ENCODE data around the gene CHURC1. TPM values are rescaled to one million over a fixed set of nuclear protein-coding genes. Genes with fewer than 3 reads are reported as not detected.

CHURC1 gene
- total RNA-seq (10 to 100 TPM; 75.6 to 80.4 TPM), polyA plus RNA-seq (100 to 1,000 TPM in 1 of 2 donors, 10 to 100 TPM in 1; 76.4 to 106 TPM)
- long read RNA-seq, donor 1, transcript CHURC1-202 (3 exons, 439 nt): minor isoform, 7 of 107 reads
- long read RNA-seq, donor 1, transcript CHURC1-207 (2 exons, 571 nt): minor isoform, 34 of 107 reads
- long read RNA-seq, donor 1, transcript CHURC1-203 (4 exons, 2,629 nt): major isoform, 49 of 107 reads
- long read RNA-seq, donor 1, partial matches to known transcripts: 7 of 107 reads
- long read RNA-seq, donor 1, other reads (novel, unspliced or antisense): 0 of 107 reads
- long read RNA-seq, donor 2, transcript CHURC1-207 (2 exons, 571 nt): minor isoform, 6 of 49 reads
- long read RNA-seq, donor 2, transcript CHURC1-203 (4 exons, 2,629 nt): major isoform, 35 of 49 reads
- long read RNA-seq, donor 2, partial matches to known transcripts: 1 of 49 reads
- long read RNA-seq, donor 2, other reads (novel, unspliced or antisense): 1 of 49 reads

DNA sequence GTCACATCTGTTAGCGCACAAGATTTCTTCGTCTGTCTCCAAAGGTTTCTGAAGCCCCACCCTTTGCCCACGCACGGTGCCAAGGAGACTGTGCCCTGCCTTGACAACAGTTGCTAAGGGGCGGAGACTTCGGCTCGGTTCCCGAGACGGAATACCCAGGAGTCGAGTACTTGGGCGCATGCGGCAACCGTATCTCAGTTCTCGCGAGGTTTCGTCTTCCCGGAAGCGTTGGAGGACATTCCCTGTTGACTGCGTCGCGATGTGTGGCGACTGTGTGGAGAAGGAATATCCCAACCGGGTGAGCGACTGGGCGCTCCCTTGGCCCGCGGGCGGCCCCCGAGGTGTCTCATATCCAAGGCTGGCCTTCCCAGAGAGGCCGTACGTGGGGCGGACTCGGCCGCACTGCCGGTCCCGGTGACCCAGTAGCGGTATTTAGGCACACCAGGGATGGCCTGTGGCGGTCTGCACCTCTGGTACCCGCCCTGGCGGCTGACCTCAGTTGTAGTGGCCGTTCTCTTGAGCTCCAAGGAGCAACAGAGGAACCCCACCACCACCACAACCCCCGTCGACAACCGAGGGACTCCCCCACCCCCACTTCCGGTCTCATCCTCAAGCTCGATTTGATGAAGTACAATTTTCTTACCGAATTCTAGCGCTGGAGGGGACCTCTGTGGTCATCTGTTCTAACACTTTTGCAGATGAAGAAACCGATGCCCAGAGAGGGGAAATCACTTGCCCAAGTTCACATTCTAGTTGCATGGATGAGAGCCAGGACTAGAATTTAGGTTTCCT, at the start of gene CHURC1:
TSS of gene CHURC1 (plus strand) at position 219 of the 792 bp plus-strand sequence. CDS start at position 260, 41 bp downstream.
- WGBS, 2 donors: 0 to 1% methylated on average over 46 to 49 of the region's 49 CpGs
- no peaks in the 10 kb centered on the region for H3K36me3 ChIP-seq (ENCODE audit: control insufficient read depth in 1 of 2, insufficient read depth in 2 of 2, low read length in 1 of 2)
- no peaks in the 10 kb centered on the region for H3K27me3 ChIP-seq (ENCODE audit: control insufficient read depth in 1 of 2, insufficient read depth in 2 of 2, low read length in 1 of 2)
- DNase-seq (peak; percentile 100), ATAC-seq (ENCODE audit: low FRiP score) (peak; percentile 98)
- H3K4me3 ChIP-seq (ENCODE audit: low read length in 2 of 2): peak within 1 kb of the TSS; percentile 44 to 91
- H3K27ac ChIP-seq (ENCODE audit: low read depth in 1 of 2, low read length in 2 of 2): peak within 1 kb of the TSS; percentile 84 to 86
- intact Hi-C loops (cut with DNase I): loop anchor here in 1 of 2 donors (10.0 kb wide), 1 partner anchor 370 kb away; the partner anchor contains the start of genes HSPA2 and PPP1R36
- H3K9me3 ChIP-seq (ENCODE audit: control insufficient read depth, low read length): no peaks in the 10 kb centered on the region
- peaks cover 5 to 6% of the 10 kb centered on the region in 2 donors for H3K4me1 ChIP-seq (ENCODE audit: control insufficient read depth in 1 of 2, insufficient read depth in 2 of 2, low read length in 2 of 2)

DNA sequence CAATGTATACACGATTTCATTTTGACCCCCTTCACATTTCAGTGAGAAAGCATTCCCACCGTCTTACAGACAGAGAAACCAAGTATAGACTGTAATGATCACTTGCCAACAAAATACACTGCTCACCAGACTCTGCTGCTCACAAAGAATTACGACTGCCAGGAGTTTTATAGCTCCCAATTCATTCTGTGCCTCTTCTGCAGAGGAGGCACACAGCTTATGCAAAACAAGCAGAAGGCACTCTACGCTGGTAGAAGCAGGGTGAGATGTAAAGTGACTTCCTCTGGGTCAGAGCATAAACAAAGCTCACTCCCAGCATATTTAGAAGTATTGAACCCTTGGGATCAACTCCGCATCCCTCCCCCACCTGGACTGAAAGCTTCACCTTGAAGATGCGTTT, 49.1 kb upstream of the CHURC1 start:
- Histone ChIP-seq H3K9me3 (ENCODE audit: control insufficient read depth, low read length) (no peaks in the 10 kb centered on the region), H3K4me3 (ENCODE audit: low read length in 2 of 2) (no peak overlapping the region), H3K36me3 (ENCODE audit: control insufficient read depth in 1 of 2, insufficient read depth in 2 of 2, low read length in 1 of 2) (no peaks in the 10 kb centered on the region), H3K4me1 (ENCODE audit: control insufficient read depth in 1 of 2, insufficient read depth in 2 of 2, low read length in 2 of 2) (no peaks in the 10 kb centered on the region), H3K27me3 (ENCODE audit: control insufficient read depth in 1 of 2, insufficient read depth in 2 of 2, low read length in 1 of 2) (no peaks in the 10 kb centered on the region), H3K27ac (ENCODE audit: low read depth in 1 of 2, low read length in 2 of 2) (no peak overlapping the region)
- intact Hi-C loops (cut with DNase I): no loop called here
- WGBS, 2 donors: 61 to 64% methylated on average over 6 of the region's 6 CpGs
- ATAC-seq (ENCODE audit: low FRiP score): no peak
- DNase-seq: no peak

DNA sequence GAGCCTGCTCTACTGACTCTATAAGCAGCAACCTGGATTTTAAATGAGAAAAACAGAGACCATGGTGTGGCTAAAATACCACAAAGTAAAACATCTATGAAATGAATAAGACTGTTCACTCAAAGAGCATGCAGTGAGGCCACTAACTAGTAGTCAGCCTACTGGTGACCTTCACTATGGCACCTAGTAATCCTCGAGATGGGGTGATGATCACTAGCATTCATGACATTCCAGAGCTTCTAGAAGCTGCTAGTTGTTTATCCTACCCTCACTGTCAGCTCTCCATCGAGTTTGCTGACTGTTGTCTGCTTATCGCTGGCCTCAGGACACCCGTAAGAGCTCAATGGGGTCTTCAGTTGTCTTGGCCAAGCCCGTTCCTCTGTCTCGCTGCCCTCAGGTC, 48.3 kb upstream of the CHURC1 start:
- no peak overlapping the region for H3K27ac ChIP-seq (ENCODE audit: low read depth in 1 of 2, low read length in 2 of 2)
- no peaks in the 10 kb centered on the region for H3K36me3 ChIP-seq (ENCODE audit: control insufficient read depth in 1 of 2, insufficient read depth in 2 of 2, low read length in 1 of 2)
- H3K27me3 ChIP-seq (ENCODE audit: control insufficient read depth in 1 of 2, insufficient read depth in 2 of 2, low read length in 1 of 2): no peaks in the 10 kb centered on the region
- intact Hi-C loops (cut with DNase I): no loop called here
- 81 to 87% methylated on average over 6 of the region's 6 CpGs for WGBS, 2 donors
- H3K4me3 ChIP-seq (ENCODE audit: low read length in 2 of 2): no peak overlapping the region
- DNase-seq (no peak), ATAC-seq (ENCODE audit: low FRiP score) (no peak)
- H3K9me3 ChIP-seq (ENCODE audit: control insufficient read depth, low read length): no peaks in the 10 kb centered on the region
- H3K4me1 ChIP-seq (ENCODE audit: control insufficient read depth in 1 of 2, insufficient read depth in 2 of 2, low read length in 2 of 2): no peaks in the 10 kb centered on the region

DNA sequence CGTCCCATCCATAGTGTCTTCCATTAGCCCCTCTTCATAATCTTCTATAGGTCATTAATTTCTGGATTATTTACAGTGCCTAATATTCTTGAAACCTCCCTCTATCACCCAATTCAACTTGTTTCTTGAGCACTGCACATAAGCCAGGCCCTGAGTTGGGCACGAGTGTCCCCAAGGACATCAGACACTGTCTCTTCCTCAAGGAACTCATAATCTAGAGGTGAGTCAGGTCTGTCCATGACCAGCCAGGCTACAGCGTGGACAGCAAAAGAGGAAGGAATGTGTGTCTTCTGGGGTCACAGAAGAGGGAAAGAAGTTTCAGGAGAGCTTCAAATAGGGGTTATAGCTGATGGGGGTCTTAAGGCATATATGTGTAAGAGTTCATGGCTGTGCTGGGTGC, 47.1 kb upstream of the CHURC1 start:
- no peaks in the 10 kb centered on the region for H3K36me3 ChIP-seq (ENCODE audit: control insufficient read depth in 1 of 2, insufficient read depth in 2 of 2, low read length in 1 of 2)
- 87 to 95% methylated on average over 3 of the region's 3 CpGs for WGBS, 2 donors
- no peak for DNase-seq
- H3K27me3 ChIP-seq (ENCODE audit: control insufficient read depth in 1 of 2, insufficient read depth in 2 of 2, low read length in 1 of 2): no peaks in the 10 kb centered on the region
- intact Hi-C loops (cut with DNase I): no loop called here
- H3K9me3 ChIP-seq (ENCODE audit: control insufficient read depth, low read length): no peaks in the 10 kb centered on the region
- no peak overlapping the region for H3K27ac ChIP-seq (ENCODE audit: low read depth in 1 of 2, low read length in 2 of 2)
- H3K4me1 ChIP-seq (ENCODE audit: control insufficient read depth in 1 of 2, insufficient read depth in 2 of 2, low read length in 2 of 2): no peaks in the 10 kb centered on the region
- no peak for ATAC-seq (ENCODE audit: low FRiP score)
- no peak overlapping the region for H3K4me3 ChIP-seq (ENCODE audit: low read length in 2 of 2)

DNA sequence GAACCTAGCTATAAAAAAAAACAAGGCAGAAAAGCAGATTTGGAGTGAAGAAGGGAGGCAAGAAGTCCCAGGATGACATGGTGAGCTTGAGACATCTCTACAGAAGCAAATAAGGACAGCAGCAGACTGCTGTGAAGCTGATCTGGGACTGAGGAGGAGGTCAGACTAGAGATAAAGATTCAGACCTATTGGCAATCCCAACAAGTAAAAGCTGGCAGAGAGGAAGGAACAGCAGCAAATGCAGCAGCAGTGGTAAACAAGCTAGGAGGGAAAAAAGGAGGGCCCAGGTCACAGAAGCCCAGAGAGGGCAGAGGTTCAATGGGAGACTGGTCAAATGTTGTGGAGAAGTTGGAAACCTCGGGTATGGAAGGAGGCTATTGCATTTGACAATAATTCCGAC, 45.9 kb upstream of the CHURC1 start:
- Histone ChIP-seq H3K27ac (ENCODE audit: low read depth in 1 of 2, low read length in 2 of 2) (no peak overlapping the region), H3K9me3 (ENCODE audit: control insufficient read depth, low read length) (no peaks in the 10 kb centered on the region), H3K27me3 (ENCODE audit: control insufficient read depth in 1 of 2, insufficient read depth in 2 of 2, low read length in 1 of 2) (no peaks in the 10 kb centered on the region), H3K4me1 (ENCODE audit: control insufficient read depth in 1 of 2, insufficient read depth in 2 of 2, low read length in 2 of 2) (no peaks in the 10 kb centered on the region), H3K36me3 (ENCODE audit: control insufficient read depth in 1 of 2, insufficient read depth in 2 of 2, low read length in 1 of 2) (no peaks in the 10 kb centered on the region), H3K4me3 (ENCODE audit: low read length in 2 of 2) (no peak overlapping the region)
- ATAC-seq (ENCODE audit: low FRiP score): no peak
- 92 to 100% methylated on average over 2 of the region's 2 CpGs for WGBS, 2 donors
- DNase-seq: no peak
- intact Hi-C loops (cut with DNase I): no loop called here

DNA sequence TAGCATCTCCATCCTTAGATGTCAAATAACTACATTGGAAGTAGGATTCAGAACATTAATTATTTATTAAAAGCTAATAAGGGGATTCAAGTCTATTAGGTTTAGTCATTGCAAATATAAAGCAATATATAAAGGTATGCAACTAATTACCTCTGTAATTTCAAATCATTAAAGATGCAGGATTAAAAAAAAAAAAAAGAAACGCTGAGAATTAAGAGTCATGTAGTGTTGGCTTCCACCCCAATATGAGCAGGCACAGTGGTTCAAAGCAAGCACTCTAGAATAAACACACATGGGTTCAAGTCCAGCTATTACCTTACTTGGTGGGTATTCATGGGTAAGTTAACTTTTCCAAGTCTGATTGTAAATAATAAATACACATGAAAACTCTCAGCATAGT, 45.4 kb upstream of the CHURC1 start:
- ATAC-seq (ENCODE audit: low FRiP score) (no peak), DNase-seq (no peak)
- WGBS, 2 donors: 48 to 55% methylated on average over 1 of the region's 1 CpG
- H3K4me3 ChIP-seq (ENCODE audit: low read length in 2 of 2): no peak overlapping the region
- intact Hi-C loops (cut with DNase I): no loop called here
- H3K27me3 ChIP-seq (ENCODE audit: control insufficient read depth in 1 of 2, insufficient read depth in 2 of 2, low read length in 1 of 2): no peaks in the 10 kb centered on the region
- H3K9me3 ChIP-seq (ENCODE audit: control insufficient read depth, low read length): no peaks in the 10 kb centered on the region
- H3K27ac ChIP-seq (ENCODE audit: low read depth in 1 of 2, low read length in 2 of 2): no peak overlapping the region
- no peaks in the 10 kb centered on the region for H3K36me3 ChIP-seq (ENCODE audit: control insufficient read depth in 1 of 2, insufficient read depth in 2 of 2, low read length in 1 of 2)
- no peaks in the 10 kb centered on the region for H3K4me1 ChIP-seq (ENCODE audit: control insufficient read depth in 1 of 2, insufficient read depth in 2 of 2, low read length in 2 of 2)

DNA sequence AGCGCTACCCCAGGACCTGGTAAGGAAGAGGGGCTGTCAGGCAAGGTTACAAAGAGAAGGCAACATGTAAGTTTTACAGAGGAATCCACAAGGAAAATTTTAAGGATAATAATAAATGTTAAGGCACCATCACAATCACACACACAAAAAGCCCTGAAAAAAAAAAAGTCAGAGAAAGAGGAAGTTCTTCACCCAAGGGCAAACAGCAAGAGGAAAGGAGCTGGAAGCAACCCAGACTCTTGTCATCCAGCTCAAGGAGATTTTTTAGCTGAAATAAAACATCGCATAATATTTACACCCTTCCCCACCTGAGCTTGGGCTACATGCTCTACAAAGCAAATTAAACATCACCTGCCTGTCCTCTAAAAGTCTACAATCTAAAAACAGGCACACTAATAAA, 44.1 kb upstream of the CHURC1 start:
- DNase-seq (no peak), ATAC-seq (ENCODE audit: low FRiP score) (no peak)
- no peak overlapping the region for H3K4me3 ChIP-seq (ENCODE audit: low read length in 2 of 2)
- no peaks in the 10 kb centered on the region for H3K4me1 ChIP-seq (ENCODE audit: control insufficient read depth in 1 of 2, insufficient read depth in 2 of 2, low read length in 2 of 2)
- no peaks in the 10 kb centered on the region for H3K36me3 ChIP-seq (ENCODE audit: control insufficient read depth in 1 of 2, insufficient read depth in 2 of 2, low read length in 1 of 2)
- no peaks in the 10 kb centered on the region for H3K9me3 ChIP-seq (ENCODE audit: control insufficient read depth, low read length)
- WGBS, 2 donors: 58 to 70% methylated on average over 2 of the region's 2 CpGs
- intact Hi-C loops (cut with DNase I): no loop called here
- no peaks in the 10 kb centered on the region for H3K27me3 ChIP-seq (ENCODE audit: control insufficient read depth in 1 of 2, insufficient read depth in 2 of 2, low read length in 1 of 2)
- H3K27ac ChIP-seq (ENCODE audit: low read depth in 1 of 2, low read length in 2 of 2): no peak overlapping the region

DNA sequence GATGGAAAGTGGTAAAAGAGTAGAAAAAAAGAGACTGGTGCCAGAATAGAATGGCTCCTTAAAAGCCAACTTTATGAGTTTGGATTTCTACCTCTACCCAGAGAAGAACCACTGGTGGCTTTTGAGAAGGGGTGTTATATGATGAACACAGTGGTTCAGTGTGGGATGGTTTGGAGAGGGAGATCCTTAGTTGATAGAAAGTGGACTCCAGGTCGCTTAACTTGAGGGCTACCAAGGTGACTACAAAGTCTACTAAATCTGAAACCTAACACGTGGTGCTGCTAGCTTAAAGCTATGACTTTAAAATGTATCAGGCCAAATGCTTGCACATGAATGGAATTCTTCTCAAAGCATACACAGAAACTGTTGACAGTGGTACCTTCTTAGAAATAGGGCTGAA, 42.9 kb upstream of the CHURC1 start:
- intact Hi-C loops (cut with DNase I): no loop called here
- no peak overlapping the region for H3K4me3 ChIP-seq (ENCODE audit: low read length in 2 of 2)
- DNase-seq: no peak
- 63 to 66% methylated on average over 2 of the region's 2 CpGs for WGBS, 2 donors
- no peaks in the 10 kb centered on the region for H3K27me3 ChIP-seq (ENCODE audit: control insufficient read depth in 1 of 2, insufficient read depth in 2 of 2, low read length in 1 of 2)
- H3K4me1 ChIP-seq (ENCODE audit: control insufficient read depth in 1 of 2, insufficient read depth in 2 of 2, low read length in 2 of 2): no peaks in the 10 kb centered on the region
- ATAC-seq (ENCODE audit: low FRiP score): no peak
- no peak overlapping the region for H3K27ac ChIP-seq (ENCODE audit: low read depth in 1 of 2, low read length in 2 of 2)
- H3K9me3 ChIP-seq (ENCODE audit: control insufficient read depth, low read length): no peaks in the 10 kb centered on the region
- no peaks in the 10 kb centered on the region for H3K36me3 ChIP-seq (ENCODE audit: control insufficient read depth in 1 of 2, insufficient read depth in 2 of 2, low read length in 1 of 2)
